CD4-positive, alpha-beta memory T cell (primary cell): ENCODE measurements around the gene MYO18A. TPM values are rescaled to one million over a fixed set of nuclear protein-coding genes. Genes with fewer than 3 reads are reported as not detected.
"Not testable (repeated sequence)": the region's sequence is repeated elsewhere in the genome, so short reads cannot be mapped to it uniquely, and the experiment has no call there.

Experiments
- CTCF ChIA-PET: fragments of 350-600 bp; sonication (Branson Sonifier 250); formaldehyde crosslinking; loops from one replicate; lab custom pipeline; 2021; ENCODE audit warnings: inconsistent platforms; ENCODE audit not compliant: partially characterized antibody; lab: Charles Lee
- POLR2A ChIA-PET: fragments of 350-600 bp; sonication (Branson Sonifier 250); formaldehyde crosslinking; loops from one replicate; lab custom pipeline; 2021; ENCODE audit not compliant: partially characterized antibody; lab: Charles Lee
- DNase-seq, 5 donors: peaks; one replicate each; pipeline versions ENCODE4 v3.0.0 to v3.0.0-alpha.2; 2020 to 2022; ENCODE audit warnings: mixed read lengths in 1 of 5
- H3K27ac ChIP-seq: one replicate; pipeline ENCODE4 v1.7.0; 2013; ENCODE audit warnings: low read depth, low read length
- H3K27me3 ChIP-seq: 2 replicates; pipeline ENCODE4 v1.7.0; 2013; ENCODE audit warnings: mild to moderate bottlenecking, low read length, moderate library complexity; ENCODE audit not compliant: insufficient read depth
- H3K36me3 ChIP-seq: 2 replicates; pipeline ENCODE4 v1.7.0; 2013; ENCODE audit warnings: mild to moderate bottlenecking, low read length, moderate library complexity; ENCODE audit not compliant: insufficient read depth
- H3K4me1 ChIP-seq: 2 replicates; pipeline ENCODE4 v1.7.0; 2013; ENCODE audit warnings: mild to moderate bottlenecking, low read length, moderate library complexity; ENCODE audit not compliant: insufficient read depth
- H3K4me3 ChIP-seq, 2 donors: one replicate each; pipeline ENCODE4 v1.7.0; 2013; ENCODE audit warnings: low read length in 2 of 2, mild to moderate bottlenecking in 1 of 2
- H3K9me3 ChIP-seq, 2 donors: one replicate each; pipeline ENCODE4 v1.7.0; 2013; ENCODE audit warnings: low read length in 2 of 2, control low read depth in 1 of 2; ENCODE audit not compliant: control insufficient read depth in 1 of 2
- H3K27ac Mint-ChIP-seq, 7 donors: one replicate each; pipeline ENCODE4 v1.8.0; 2020 to 2021; ENCODE audit warnings: mixed read lengths in 7 of 7, mild to moderate bottlenecking in 6 of 7, inconsistent platforms in 3 of 7, moderate library complexity in 3 of 7
- H3K27me3 Mint-ChIP-seq, 2 donors: one replicate each; pipeline ENCODE4 v1.8.0; 2020 to 2021; ENCODE audit warnings: mixed read lengths in 2 of 2
- H3K36me3 Mint-ChIP-seq, 2 donors: one replicate each; pipeline ENCODE4 v1.8.0; 2020 to 2021; ENCODE audit warnings: mixed read lengths in 2 of 2, inconsistent platforms in 1 of 2, mild to moderate bottlenecking in 1 of 2
- H3K4me1 Mint-ChIP-seq, 4 donors: one replicate each; pipeline ENCODE4 v1.8.0; 2020 to 2021; ENCODE audit warnings: mixed read lengths in 4 of 4, mild to moderate bottlenecking in 1 of 4
- H3K4me3 Mint-ChIP-seq, 8 donors: one replicate each; pipeline ENCODE4 v1.8.0; 2020 to 2021; ENCODE audit warnings: mixed read lengths in 8 of 8, mild to moderate bottlenecking in 7 of 8, moderate library complexity in 6 of 8, inconsistent platforms in 3 of 8
- H3K9me3 Mint-ChIP-seq, 8 donors: one replicate each; pipeline ENCODE4 v1.8.0; 2020 to 2021; ENCODE audit warnings: mixed read lengths in 8 of 8, mild to moderate bottlenecking in 5 of 8, inconsistent platforms in 3 of 8, moderate library complexity in 1 of 8
- intact Hi-C: fragments of 100-400 bp; cut with micrococcal nuclease; formaldehyde crosslinking; loops from one replicate; pipeline ENCODE4 v1.15.1; 2023
- polyA plus RNA-seq, 2 donors: library from polyadenylated mRNA; unstranded; fragments of 300-500 nt; fragmentation: Illumina TruSeq; gene quantifications; one replicate each; pipeline ENCODE4 v1.2.3, GENCODE V29; 2021
- total RNA-seq, 2 experiments: library from RNA; stranded (reverse); gene quantifications; one replicate each; pipeline ENCODE4 v1.2.3, GENCODE V29; 2021

The MYO18A gene
- total and polyA plus RNA-seq, 4 experiments from 2014 or later: 6.0 to 136 (median 89.5) TPM

- H3K4me3 ChIP-seq: no peak overlapping the region
- H3K4me1 Mint-ChIP-seq: peaks cover 0 to 2% (median 0%) of the 10 kb centered on the region in 4 donors
- H3K4me1 ChIP-seq: no peaks in the 10 kb centered on the region
- ChIA-PET CTCF (interaction anchor here (1.1 to 6.0 kb wide), 3 partner anchors 25 to 126 kb away, joined by 4 to 39 read pairs (median 7); no protein-coding TSS in a partner anchor), POLR2A (interaction anchor here (1.3 kb wide), 1 partner anchor 10 kb away, joined by 4 read pairs; no protein-coding TSS in a partner anchor)
- intact Hi-C loops: no loop called here
- no peak overlapping the region for H3K4me3 Mint-ChIP-seq
- H3K27me3 Mint-ChIP-seq: no peaks in the 10 kb centered on the region
- no peak for DNase-seq
- H3K9me3 Mint-ChIP-seq: no peaks in the 10 kb centered on the region
- peaks cover 93% of the 10 kb centered on the region for H3K36me3 ChIP-seq
- H3K36me3 Mint-ChIP-seq: peaks cover 41 to 78% of the 10 kb centered on the region in 2 donors
- no peaks in the 10 kb centered on the region for H3K27me3 ChIP-seq
- no peak overlapping the region for H3K27ac ChIP-seq
- H3K9me3 ChIP-seq: no peaks in the 10 kb centered on the region
- no peak overlapping the region for H3K27ac Mint-ChIP-seq
Observed at GRCh38 chr17:29091606-29092289, 88.5 kb downstream of the MYO18A start.

- Histone ChIP-seq H3K9me3 (no peaks in the 10 kb centered on the region), H3K4me3 (no peak overlapping the region), H3K27ac (no peak overlapping the region), H3K27me3 (no peaks in the 10 kb centered on the region), H3K36me3 (peaks cover 93% of the 10 kb centered on the region), H3K4me1 (no peaks in the 10 kb centered on the region)
- ChIA-PET POLR2A (no interaction called here), CTCF (interaction anchor here (1.1 to 6.0 kb wide), 3 partner anchors 26 to 125 kb away, joined by 4 to 39 read pairs (median 7); no protein-coding TSS in a partner anchor)
- Mint-ChIP-seq H3K4me1 (no peaks in the 10 kb centered on the region), H3K9me3 (no peaks in the 10 kb centered on the region), H3K36me3 (peaks cover 44 to 79% of the 10 kb centered on the region in 2 donors), H3K4me3 (no peak overlapping the region), H3K27ac (peak overlapping the region in 1 of 7 donors; percentile 35), H3K27me3 (no peaks in the 10 kb centered on the region)
- intact Hi-C loops: no loop called here
- DNase-seq: no peak
Observed at GRCh38 chr17:29090750-29091605, 89.2 kb downstream of the MYO18A start.

DNA sequence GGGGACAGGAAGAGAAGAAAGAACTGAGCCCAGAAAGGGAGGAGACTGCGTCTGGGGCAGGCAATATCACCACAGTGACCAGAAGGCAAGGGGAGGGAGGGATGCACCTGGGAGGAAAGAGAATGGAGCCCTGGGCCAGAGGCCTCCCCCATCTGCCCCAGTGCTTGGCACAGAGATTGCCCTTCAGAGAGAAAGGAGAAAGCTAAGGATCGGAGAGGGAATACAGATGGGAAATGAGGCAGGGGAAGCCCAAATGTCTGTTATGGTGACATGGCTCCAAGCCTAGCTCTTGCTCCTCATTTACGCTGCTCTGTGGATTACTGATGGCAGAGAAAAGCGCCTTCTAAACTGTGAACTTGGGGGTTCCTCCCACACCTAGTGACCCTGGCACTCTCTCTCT lies 90.1 kb downstream of the MYO18A start:
- no peaks in the 10 kb centered on the region for H3K9me3 ChIP-seq
- no peak overlapping the region for H3K4me3 Mint-ChIP-seq
- H3K4me1 Mint-ChIP-seq: no peaks in the 10 kb centered on the region
- no peaks in the 10 kb centered on the region for H3K27me3 Mint-ChIP-seq
- no peak overlapping the region for H3K27ac ChIP-seq
- H3K4me1 ChIP-seq: no peaks in the 10 kb centered on the region
- H3K9me3 Mint-ChIP-seq: no peaks in the 10 kb centered on the region
- POLR2A ChIA-PET: no interaction called here
- H3K36me3 Mint-ChIP-seq: peaks cover 42 to 78% of the 10 kb centered on the region in 2 donors
- H3K27ac Mint-ChIP-seq: peak overlapping the region in 3 of 7 donors; percentile 23 to 64 (median 54)
- H3K4me3 ChIP-seq: no peak overlapping the region
- peaks cover 93% of the 10 kb centered on the region for H3K36me3 ChIP-seq
- CTCF ChIA-PET: interaction anchor here (1.2 to 6.0 kb wide), 2 partner anchors 27 to 126 kb away, joined by 4 to 39 read pairs; no protein-coding TSS in a partner anchor
- intact Hi-C loops: no loop called here
- no peak for DNase-seq
- no peaks in the 10 kb centered on the region for H3K27me3 ChIP-seq

GRCh38 chr17:29089601-29090044 lies 90.6 kb downstream of the MYO18A start:
- Mint-ChIP-seq H3K4me3 (no peak overlapping the region), H3K9me3 (no peaks in the 10 kb centered on the region), H3K4me1 (no peaks in the 10 kb centered on the region), H3K27ac (peak overlapping the region in 3 of 7 donors; percentile 18 to 64 (median 54)), H3K27me3 (no peaks in the 10 kb centered on the region), H3K36me3 (peaks cover 42 to 78% of the 10 kb centered on the region in 2 donors)
- no peak for DNase-seq
- H3K9me3 ChIP-seq: no peaks in the 10 kb centered on the region
- no peak overlapping the region for H3K27ac ChIP-seq
- intact Hi-C loops: no loop called here
- POLR2A ChIA-PET: no interaction called here
- H3K27me3 ChIP-seq: no peaks in the 10 kb centered on the region
- CTCF ChIA-PET: interaction anchor here (1.2 to 6.0 kb wide), 2 partner anchors 27 to 126 kb away, joined by 4 to 39 read pairs; no protein-coding TSS in a partner anchor
- no peaks in the 10 kb centered on the region for H3K4me1 ChIP-seq
- H3K4me3 ChIP-seq: no peak overlapping the region
- H3K36me3 ChIP-seq: peaks cover 91% of the 10 kb centered on the region

- H3K9me3 ChIP-seq, H3K27ac Mint-ChIP-seq, H3K9me3 Mint-ChIP-seq, DNase-seq, H3K4me1 Mint-ChIP-seq, H3K27me3 ChIP-seq, intact Hi-C loops, H3K27ac ChIP-seq, H3K4me1 ChIP-seq, H3K27me3 Mint-ChIP-seq, POLR2A ChIA-PET, H3K4me3 Mint-ChIP-seq, H3K4me3 ChIP-seq: not testable (repeated sequence)
- H3K36me3 Mint-ChIP-seq: peaks cover 43 to 80% of the 10 kb centered on the region in 2 donors
- CTCF ChIA-PET: interaction anchor here (1.2 kb wide), 1 partner anchor 125 kb away, joined by 4 read pairs; no protein-coding TSS in a partner anchor
- peaks cover 86% of the 10 kb centered on the region for H3K36me3 ChIP-seq
Observed at GRCh38 chr17:29088782-29089181, 91.4 kb downstream of the MYO18A start.

DNA sequence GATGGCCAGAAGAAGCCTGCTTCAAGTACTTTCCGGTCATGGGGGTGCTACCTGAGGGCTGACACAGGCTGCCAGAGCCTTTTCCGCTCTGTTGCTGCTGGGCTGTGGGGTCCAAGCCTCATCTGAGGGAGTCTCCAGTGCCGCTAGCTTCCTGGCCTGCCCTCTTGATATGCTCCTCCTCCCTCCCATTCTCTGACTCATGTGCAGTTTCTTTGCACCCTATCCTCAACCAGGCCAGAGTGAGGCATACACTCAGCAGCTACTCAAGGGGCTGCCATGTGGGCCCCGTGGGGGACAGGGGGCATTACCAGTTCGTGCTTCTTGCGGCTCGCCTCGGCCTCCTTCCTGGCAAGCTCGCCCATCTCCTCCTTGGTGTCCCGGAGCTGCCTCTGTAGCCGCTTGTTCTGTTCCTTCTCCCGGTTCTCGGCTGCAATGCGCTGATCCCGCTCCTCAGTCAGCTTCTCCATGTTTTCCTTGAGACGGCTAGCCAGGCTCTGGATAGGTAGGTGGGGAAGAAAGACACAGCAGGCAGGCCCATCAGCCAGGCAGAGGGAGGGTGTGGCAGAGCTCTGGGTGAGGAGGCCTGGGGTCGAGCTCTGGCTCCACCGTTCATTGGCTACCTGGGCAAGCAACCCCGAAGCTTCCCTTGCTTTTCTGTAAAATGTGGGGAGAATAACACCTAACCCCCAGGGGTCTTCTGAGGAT lies 93.4 kb downstream of the MYO18A start:
- Mint-ChIP-seq H3K9me3 (no peaks in the 10 kb centered on the region), H3K4me3 (no peak overlapping the region), H3K27me3 (no peaks in the 10 kb centered on the region), H3K27ac (no peak overlapping the region), H3K36me3 (peaks cover 50 to 76% of the 10 kb centered on the region in 2 donors), H3K4me1 (no peaks in the 10 kb centered on the region)
- Histone ChIP-seq H3K36me3 (peaks cover 79% of the 10 kb centered on the region), H3K27me3 (no peaks in the 10 kb centered on the region), H3K27ac (no peak overlapping the region), H3K9me3 (no peaks in the 10 kb centered on the region), H3K4me1 (no peaks in the 10 kb centered on the region), H3K4me3 (no peak overlapping the region)
- intact Hi-C loops: no loop called here
- no peak for DNase-seq
- POLR2A ChIA-PET: no interaction called here
- CTCF ChIA-PET: interaction anchor here (1.4 kb wide), 1 partner anchor 30 kb away, joined by 4 read pairs; no protein-coding TSS in a partner anchor
